GM18511 (cell line): ENCODE results near the gene DNASE1L3.

Experiments used
- ATAC-seq: cut with Tn5 transposase; IDR thresholded peaks from one replicate; pipeline ENCODE4 v1.9.1; 2021; ENCODE audit warnings: mild to moderate bottlenecking, moderate library complexity; ENCODE audit not compliant: unreplicated experiment

Gene DNASE1L3

DNA sequence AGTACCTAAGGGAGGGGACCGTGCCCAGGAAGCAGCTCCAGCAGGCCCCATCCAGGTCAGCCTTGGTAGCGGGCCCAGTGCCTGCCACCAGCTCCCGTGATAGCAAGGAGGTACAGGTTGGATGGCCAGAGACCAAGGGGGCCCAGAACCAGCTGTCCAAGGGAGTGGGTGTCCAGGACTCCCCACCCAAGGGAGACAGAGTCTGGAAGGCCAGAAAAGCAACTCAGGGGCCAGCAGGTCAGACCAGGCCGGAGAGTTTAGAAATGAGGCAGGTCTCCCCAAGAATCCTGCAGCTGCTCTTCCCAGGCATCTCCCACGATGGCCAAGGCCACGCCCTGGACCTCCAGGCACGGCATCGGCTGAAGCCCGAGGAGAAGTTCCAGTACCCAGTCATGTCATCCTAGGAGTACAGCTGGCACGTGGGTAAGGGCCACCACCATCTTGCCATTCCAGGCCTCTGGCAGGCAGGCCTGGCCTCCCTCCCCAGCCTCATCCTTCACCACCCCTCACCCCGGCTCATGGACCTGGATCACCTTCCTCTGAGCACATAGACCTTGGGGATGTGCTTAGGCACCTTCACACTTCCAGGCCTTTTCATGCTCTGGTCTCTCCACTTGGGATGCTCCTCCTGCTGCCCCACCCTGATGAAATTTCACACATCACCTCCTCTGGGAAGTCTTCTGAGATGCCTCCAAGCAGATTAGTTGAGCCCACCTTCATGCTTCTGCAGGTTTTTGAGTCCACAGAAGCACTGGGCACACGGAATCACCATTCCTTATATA lies 30.5 kb downstream of the DNASE1L3 start:
- ATAC-seq, result no peak

DNA sequence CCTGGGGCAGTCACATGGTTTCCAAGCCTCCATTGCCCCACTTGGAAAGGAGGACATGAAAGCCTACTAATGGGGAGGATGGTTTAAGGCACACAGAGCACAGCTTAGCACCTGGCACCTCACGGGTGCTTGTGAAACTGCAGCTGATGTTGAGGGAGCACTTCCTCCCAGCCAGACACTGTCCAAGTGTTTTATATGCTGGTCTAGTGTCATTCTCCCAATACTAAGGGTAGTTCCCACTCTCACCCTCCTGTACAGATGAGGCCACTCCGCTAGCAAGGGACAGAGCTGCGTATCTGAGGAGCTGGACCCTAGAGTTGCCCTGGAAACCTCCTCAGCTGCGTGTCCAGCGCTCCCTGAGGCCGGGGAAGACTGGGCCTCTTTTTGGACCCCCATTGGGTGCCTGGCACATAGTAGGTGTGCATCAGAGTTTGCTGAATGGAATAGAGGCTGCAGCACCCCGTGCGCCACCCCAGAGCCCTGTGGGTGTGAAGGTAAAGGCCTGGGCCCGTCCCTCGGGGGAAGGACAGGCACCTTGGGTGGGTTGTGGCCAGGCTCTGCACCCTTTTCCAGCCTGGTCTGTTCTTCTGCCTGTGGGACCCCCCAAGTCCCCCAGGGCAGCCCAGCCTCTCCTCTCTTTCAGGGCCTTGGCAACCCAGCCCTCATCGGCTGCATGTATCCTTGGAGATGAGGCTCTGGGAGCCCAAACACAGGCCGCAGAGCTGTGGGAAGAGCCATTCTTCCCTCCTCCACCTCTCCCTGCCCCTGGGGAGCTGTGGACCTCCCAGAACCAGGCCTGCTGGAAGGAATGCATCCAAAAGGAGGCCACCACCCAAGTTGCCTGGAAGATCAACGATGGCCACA lies 31.3 kb downstream of the DNASE1L3 start:
- no peak for ATAC-seq

DNA sequence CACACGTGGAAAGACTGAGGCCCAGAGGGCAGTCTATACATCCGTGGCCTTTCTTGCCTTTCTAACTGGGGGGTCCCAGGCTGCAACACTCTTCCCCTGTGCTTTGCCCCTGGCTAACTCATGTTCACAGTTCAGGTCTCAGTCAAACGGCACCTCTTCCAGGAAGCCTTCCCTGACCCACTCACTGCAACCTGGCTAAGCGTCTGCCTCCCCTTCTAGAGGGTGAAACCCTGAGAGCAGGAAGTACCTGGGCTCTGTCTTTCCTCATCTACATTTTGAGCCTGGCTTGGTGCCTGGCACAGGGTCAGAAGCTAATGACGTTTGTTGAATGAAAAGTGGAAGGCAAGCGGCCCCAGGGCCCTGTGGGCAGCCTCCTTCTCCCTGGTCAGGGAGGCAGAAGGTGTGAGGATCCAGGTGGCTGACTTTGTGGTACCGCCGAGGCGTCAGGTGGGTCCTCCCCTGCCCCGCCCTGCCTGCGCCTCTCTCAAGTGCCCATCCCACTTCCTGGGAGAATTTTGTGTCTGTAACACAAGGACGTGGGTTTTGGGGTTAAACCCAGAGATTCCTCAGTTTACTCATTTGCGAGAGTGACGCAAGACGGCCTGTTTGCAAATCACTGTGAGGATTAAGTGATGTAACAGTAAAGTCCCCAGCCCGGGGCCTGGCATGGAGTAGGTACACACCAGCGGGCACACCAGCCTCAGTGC lies 32.1 kb downstream of the DNASE1L3 start:
- ATAC-seq, result no peak

DNA sequence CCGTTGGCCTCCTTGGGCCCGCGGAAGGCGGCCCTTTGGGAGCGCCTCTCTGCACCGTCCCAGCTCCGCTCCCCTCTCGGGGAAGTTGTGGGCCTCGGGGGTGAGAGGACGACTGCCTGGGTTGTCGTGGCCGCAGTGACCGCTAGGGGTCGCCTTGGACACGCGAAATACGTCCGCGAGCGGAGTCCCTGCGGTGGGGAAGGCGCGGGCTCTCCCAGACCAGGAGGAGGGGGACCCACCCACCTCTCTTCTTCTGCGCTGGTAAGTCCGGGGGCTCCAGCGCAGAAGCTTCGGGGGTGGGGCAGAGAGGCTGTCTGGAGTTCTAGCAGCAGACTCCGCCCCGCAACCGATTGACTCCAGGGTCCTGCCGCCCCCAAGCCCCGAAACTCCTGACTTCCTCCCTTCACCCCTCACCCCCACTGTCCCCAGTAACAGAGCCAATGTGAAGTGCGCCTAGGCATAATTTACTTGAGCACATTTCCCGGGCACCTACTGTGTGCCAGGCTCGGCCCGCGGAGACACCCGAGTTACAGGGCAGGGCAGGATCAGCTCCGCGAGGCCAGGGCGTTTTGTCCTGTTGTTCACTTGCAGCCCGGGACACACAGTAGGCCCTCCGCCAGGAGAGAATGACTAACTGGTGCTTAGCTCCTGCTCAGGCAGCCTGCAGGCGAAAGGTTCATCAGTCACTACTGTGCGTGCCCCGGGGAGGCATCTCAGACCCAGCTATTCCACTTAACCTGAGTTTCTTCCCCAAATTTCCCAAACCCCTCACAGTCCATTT lies 32.8 kb downstream of the DNASE1L3 start:
- ATAC-seq, result peak; percentile 91

DNA sequence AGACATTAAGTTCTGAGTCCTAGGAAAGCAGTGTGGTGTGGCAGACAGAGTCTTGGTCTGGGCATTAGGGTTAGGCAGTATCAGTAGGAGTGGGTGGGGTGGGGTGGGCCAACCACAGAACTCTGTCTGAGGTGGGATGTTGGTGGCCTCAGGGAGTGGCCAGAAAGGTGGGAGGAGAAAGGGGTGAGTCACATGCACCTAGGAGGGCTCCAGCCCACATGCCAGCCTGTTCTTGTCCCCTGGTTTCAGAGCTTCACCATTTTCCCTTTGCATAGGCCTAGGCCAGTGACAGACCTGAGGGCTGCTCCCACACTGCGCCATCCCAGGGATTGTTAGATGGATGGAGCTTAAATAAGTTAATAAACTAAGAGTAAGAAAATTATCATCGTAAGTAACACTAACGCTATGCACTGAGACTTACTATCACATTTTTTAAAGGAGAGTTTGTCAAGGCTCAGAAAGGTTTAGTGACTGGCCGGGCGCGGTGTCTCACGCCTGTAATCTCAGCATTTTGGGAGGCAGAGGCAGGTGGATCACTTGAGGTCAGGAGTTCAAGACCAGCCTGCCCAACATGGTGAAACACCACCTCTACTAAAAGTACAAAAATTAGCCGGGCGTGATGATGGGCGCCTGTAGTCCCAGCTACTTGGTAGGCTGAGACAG lies 33.8 kb downstream of the DNASE1L3 start:
- no peak for ATAC-seq

DNA sequence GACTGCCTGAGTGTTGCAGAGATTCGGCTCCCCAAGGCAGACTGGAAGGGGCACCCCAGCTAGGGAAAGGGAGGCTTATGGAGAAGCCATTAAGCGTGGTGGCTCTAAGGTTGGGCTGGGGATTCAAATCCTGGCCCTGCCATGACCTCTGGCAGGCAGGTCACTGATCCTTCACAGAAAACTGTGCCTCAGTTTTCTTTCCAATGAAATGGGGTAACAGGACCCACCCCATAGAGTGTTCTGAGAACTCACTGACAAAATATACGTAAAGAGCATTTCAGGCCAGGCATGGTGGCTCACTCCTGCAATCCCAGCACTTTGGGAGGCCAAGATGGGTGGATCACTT lies 34.6 kb downstream of the DNASE1L3 start:
- ATAC-seq, result no peak

DNA sequence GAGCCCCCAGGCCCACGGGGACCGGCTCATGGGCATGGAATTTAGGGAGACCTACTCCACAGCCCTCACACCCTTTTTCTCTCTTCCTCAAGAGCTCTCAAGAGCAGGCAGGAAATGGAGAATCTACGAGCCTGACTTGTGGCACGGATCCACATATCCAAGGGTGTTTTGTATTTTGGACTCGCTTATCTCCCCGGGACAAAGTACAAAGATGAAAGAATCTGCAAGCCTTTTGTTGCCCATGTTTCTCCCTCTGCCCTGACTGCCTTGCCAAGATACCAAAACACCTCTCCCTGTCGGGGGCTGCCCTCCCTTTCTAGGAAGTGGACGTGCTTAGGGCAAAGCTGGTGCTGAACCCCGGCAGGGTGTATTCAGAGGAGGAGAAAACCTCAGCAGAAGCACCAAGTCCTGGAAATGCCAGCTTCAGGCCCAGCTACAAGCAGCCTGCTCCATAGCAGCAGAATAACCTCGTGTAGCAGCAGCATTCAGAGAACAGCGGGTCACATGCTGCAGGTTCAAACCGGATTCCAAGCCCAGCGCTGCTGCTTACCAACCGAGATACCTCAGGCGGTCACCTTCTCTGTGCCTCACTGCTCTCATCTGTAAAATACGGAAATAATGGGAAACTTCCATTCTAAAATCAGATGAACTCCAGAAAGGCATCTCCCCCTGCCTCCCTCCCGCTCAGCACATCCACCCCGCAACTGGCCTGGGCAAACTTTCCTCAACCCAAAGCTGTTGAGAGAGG lies 35.2 kb downstream of the DNASE1L3 start:
- no peak for ATAC-seq

DNA sequence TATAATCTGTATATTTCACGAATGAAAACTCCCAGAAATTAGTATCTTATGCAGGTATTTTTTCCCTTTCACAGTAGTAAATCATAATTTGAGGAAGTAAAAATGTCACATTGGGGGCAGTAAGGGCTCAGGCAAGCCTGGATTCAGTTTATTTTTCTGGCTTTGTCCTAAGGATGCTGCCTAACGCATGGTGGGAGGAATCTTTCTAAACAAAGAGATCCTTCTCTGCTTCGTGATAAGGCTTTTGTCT lies 35.7 kb downstream of the DNASE1L3 start:
- no peak for ATAC-seq

DNA sequence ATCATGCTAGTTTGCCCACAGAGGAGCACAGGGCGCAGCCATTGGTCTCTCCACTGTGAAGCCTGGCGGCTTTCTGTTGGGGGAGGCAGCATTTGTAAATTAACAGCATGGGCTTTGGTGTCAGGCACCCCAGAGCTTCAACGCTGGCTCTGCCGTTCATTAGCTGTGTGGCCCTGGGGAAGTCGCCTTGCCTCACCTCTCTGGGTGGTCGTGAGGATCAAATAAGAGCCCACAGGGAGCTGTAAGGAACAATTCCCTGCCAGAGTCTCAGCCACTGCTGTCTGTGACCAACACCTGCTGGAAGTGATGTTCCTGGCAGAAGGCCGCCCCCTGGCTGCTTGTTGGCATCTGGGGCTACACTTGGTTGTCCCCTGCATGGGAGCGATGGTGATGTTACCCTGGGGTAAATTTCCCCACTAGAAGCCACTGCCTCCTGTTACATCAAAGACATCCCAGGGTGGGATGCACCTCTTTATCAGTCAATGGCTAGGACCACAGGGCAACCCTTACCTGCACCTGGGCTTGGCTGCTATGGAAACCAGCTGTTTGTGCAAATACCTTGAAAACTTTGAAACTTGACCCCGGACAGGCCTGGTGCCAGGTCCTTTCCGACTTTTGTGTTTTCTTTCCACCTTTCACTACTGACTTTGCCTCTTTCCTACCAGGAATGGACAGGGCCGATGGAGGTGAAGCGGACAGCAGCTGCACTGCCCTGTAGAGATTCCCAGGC lies 36.9 kb downstream of the DNASE1L3 start:
- ATAC-seq, result no peak

DNA sequence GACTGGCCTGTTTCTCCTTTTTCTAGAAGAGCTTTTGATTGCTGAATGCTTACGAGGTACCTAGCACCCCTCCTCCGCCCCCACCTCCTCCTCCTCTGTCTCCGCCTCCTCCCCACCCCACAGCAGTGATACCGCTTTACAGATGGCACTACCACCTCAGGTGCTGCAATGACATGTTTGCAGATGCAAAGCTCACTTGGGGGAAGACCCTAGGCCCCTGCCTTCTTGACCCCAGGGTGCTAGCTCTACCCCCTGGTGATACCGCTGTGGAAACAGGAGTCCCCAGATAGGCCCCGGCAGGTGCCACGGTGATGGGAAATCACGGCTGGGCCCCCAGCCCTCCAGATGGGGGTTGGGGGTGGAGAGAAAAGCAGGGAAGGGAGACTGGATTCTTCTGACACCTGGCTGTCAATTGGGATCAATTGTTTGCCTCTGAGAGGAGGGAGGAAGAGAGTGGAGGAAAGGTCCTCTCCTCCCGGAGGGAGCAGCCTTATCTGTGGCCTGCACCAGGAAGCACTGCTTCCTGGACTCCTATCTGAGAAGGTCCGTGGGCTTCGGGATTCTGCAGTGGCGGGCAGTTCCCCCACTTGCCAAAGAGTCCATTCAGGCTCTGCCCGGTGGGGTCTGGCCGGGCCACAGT lies 37.6 kb downstream of the DNASE1L3 start:
- ATAC-seq, result no peak

DNA sequence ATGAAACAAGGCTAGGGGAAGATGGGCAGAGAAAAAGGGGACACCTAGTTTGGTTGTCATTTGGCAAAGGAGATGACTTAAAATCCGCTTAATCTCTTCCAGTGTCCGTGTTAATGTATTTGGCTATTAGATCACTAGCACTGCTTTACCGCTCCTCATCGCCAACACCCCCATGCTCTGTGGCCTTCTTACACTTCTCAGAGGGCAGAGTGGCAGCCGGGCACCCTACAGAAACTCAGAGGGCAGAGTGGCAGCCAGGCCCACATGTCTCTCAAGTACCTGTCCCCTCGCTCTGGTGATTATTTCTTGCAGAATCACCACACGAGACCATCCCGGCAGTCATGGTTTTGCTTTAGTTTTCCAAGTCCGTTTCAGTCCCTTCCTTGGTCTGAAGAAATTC lies 39.6 kb downstream of the DNASE1L3 start:
- ATAC-seq, result no peak

DNA sequence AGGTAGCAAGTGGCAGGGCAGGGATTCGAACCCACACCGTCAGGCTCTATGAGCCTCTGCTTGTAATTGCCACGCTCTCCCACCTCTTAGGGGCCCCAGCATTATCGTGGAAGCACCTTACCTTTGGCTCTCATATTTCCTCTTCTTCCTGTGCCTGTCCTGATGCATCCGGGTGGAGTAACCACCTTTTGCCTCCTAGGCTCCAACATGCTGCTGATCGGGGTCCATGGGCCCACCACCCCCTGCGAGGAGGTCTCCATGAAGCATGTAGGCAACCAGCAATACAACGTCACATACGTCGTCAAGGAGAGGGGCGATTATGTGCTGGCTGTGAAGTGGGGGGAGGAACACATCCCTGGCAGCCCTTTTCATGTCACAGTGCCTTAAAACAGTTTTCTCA lies 40.4 kb downstream of the DNASE1L3 start:
- no peak for ATAC-seq

DNA sequence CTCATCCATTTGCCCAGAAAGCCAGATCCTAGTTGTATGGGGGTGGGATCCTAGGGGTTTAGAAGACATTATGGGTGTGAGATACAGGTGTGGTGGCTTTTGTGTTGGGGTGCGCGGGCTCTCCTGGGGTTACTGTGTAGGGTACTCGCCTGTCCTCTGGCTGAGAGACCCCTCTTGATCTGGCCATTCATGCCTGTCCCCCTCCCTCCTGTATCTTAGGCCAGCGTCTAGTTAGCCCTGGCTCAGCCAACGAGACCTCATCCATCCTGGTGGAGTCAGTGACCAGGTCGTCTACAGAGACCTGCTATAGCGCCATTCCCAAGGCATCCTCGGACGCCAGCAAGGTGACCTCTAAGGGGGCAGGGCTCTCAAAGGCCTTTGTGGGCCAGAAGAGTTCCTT lies 41.4 kb downstream of the DNASE1L3 start:
- ATAC-seq, result no peak

DNA sequence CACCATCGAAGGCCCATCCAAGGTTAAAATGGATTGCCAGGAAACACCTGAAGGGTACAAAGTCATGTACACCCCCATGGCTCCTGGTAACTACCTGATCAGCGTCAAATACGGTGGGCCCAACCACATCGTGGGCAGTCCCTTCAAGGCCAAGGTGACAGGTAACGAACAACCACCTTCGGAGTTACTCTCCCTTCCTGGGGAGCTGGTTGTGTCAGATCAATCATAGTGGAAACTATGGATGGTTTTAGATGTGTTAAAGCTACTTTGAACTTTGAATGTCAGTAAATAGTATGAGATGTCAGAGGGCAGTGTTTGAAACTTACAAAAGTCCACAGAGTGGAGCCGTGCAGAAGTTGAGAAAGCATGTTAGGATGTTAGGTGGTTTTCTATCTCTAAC lies 42.3 kb downstream of the DNASE1L3 start:
- no peak for ATAC-seq

DNA sequence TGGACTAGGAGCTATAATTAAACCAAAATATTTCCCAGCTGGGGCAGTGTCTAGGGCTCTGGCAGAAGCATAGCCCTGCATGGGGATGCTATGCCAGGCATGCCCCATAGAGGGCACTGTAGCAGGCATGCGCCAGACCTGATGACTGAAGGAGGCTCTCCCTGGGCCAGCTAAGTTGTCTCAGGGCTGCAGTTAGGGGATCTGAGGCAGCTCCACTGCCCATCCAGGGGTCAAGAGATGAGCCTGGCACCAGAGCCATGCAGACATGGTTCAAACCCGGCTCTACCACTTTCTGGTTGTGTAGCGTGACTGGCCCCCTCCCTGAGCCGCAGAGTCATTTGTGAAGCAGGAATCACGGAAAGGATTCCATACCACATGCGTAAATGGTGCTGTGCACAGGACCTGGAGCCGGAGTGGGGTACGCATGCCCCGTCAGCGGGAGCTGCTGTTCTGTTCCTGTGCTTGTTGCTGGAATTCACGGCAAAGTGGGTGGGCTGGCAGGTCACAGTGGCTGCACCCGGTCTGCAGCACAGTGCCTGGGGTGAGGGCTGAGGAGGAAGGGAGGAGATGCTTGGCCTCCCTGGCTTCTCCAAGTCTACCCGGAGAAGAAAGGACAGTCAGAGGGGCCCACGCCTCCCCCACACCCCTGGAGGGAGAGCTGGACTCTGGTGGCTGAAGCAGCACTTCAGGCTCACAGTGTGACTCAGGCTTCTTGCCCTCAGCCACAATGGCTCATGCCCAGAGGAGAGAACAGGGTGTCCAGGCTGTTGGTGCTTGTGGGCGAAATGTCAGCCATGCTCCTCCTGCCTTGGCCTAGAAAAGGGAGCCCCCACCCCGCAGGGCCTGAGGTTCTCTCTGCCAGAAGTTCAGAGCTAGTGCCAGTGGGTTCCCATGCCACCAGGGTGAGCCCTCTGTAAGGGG lies 43.1 kb downstream of the DNASE1L3 start:
- ATAC-seq, result peak; percentile 73

DNA sequence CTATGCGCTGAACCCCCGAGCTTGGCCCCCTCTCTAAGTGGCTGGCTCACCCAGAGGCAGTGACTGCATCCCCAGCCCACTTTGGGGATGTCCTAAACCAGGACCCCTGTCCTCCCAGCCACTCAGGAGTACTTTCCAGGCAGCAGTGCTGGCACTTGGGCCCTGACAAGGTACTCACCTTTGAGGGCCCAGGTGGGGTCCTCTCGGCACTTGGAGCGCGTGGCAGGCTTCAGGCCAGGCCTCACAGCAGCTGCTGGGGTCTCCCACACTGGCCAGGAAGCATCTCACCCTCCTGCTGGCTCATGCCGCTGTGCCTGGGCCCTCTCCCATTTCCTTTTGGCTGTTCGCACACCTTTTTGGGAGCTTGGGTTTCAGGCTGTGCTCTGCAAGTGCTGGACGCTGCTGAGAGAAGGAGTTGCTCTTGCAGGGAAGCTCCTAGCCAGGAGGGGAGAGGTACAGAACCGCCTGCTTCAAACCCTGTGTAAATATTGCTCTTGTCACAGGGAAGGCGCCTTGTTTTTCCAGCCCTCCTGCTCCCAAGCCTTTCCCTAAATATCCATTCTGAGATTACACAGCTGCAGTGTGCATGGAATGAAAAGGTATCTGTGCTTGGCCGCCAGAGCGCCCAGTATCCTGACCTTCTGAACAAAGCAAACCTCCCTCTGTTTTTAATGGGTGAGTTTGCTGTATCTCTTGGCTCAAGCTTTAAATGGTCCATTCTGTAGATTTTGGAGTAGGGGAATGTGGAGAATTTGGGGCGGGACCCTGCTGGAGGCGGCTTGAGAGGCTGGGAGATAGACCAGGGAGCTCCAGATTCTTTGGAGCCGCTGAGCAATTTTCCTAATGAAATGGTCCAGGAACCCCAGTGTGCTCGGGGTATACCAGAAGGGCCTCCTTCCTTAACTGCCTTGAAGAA lies 45.6 kb downstream of the DNASE1L3 start:
- ATAC-seq, result no peak
